HG03565 (cell line): ENCODE data around the gene GNAL.

Source experiments
- ATAC-seq: cut with Tn5 transposase; IDR thresholded peaks from one replicate; pipeline ENCODE4 v1.9.1; 2021; ENCODE audit warnings: mild to moderate bottlenecking, moderate library complexity; ENCODE audit not compliant: unreplicated experiment

Gene GNAL

GRCh38 chr18:11719050-11719449, 30.0 kb downstream of the GNAL start:
- no peak for ATAC-seq

- ATAC-seq: no peak
Observed at GRCh38 chr18:11719621-11720020, 30.6 kb downstream of the GNAL start.

GRCh38 chr18:11721720-11722119, 32.7 kb downstream of the GNAL start:
- no peak for ATAC-seq

- ATAC-seq: no peak
Observed at GRCh38 chr18:11724781-11725180, 35.7 kb downstream of the GNAL start.

GRCh38 chr18:11726556-11726955, 37.5 kb downstream of the GNAL start:
- ATAC-seq: no peak

- no peak for ATAC-seq
Observed at GRCh38 chr18:11728249-11728648, 39.2 kb downstream of the GNAL start.

- no peak for ATAC-seq
Observed at GRCh38 chr18:11729556-11729955, 40.5 kb downstream of the GNAL start.

- ATAC-seq: no peak
Observed at GRCh38 chr18:11733031-11733430, 44.0 kb downstream of the GNAL start.

GRCh38 chr18:11736656-11737055, 47.6 kb downstream of the GNAL start:
- no peak for ATAC-seq

GRCh38 chr18:11739893-11740292, 50.8 kb downstream of the GNAL start:
- no peak for ATAC-seq

GRCh38 chr18:11740461-11740860, 51.4 kb downstream of the GNAL start:
- ATAC-seq: no peak

- ATAC-seq: no peak
Observed at GRCh38 chr18:11741505-11742145, 52.6 kb downstream of the GNAL start.

- no peak for ATAC-seq
Observed at GRCh38 chr18:11745521-11745920, 56.5 kb downstream of the GNAL start.

GRCh38 chr18:11747286-11747685, 58.2 kb downstream of the GNAL start:
- no peak for ATAC-seq

- ATAC-seq: no peak
Observed at GRCh38 chr18:11747731-11748130, 58.7 kb downstream of the GNAL start.

GRCh38 chr18:11749305-11749704, 60.2 kb downstream of the GNAL start:
- ATAC-seq: no peak

- ATAC-seq: no peak
Observed at GRCh38 chr18:11750171-11750570, 61.1 kb downstream of the GNAL start.

- ATAC-seq: no peak
Observed at GRCh38 chr18:11750581-11751310, 61.7 kb downstream of the GNAL start.

GRCh38 chr18:11751341-11752115, 62.5 kb downstream of the GNAL start:
- ATAC-seq: no peak

- no peak for ATAC-seq
Observed at GRCh38 chr18:11752116-11752911, 63.2 kb downstream of the GNAL start.

- no peak for ATAC-seq
Observed at GRCh38 chr18:11754979-11755378, 65.9 kb downstream of the GNAL start.
